GM19240 (cell line): ENCODE measurements around the gene C2CD5.

Source experiments
- DNase-seq: peaks from one replicate; pipeline ENCODE4 v3.0.0; 2011; ENCODE audit warnings: low spot score; ENCODE audit not compliant: insufficient read length

The C2CD5 gene

GRCh38 chr12:22415342-22416309 lies 128.7 kb downstream of the C2CD5 start:
- no peak for DNase-seq

- no peak for DNase-seq
Observed at GRCh38 chr12:22414742-22415141, 129.6 kb downstream of the C2CD5 start.

DNA sequence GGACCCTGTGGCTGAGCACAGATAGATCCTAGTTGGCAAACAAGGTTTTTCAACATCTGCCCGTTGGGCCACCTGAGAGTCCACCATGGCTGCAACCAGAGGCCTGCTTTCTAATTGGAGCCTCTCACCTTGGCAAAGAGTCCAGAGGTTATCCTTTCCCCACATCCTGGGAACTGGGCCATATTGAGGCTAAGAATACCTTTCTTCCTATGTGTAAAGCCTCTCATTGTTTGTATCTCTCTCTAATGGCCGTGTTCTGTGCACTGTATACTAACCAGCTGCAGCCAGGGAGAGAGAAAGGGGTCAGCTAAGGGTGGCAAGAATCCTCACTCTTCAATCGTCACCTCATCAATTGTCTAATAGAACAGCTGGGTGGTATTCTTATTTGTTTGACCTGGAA lies 130.8 kb downstream of the C2CD5 start:
- DNase-seq = no peak

GRCh38 chr12:22412581-22412980 lies 131.8 kb downstream of the C2CD5 start:
- no peak for DNase-seq

DNA sequence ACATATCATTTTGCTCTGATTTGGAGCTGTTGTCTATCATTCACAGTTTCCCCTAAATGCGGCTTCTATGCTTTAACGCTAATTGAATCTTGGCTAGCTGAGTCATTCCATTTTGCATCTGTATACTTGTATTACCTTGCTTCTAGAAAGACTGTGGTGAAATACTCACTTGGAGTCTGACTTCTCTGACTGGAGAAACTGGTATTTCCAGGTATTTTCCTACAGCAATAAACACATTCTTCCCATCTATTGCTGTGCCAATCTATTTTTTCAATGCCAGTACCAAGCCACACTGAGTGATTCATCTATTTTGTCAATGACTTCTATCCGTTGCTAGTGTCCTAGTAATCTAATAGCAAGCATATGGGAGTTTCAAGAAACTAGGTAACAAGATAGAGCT lies 133.9 kb downstream of the C2CD5 start:
- no peak for DNase-seq

- DNase-seq = peak; percentile 6
Observed at GRCh38 chr12:22409377-22410164, 134.8 kb downstream of the C2CD5 start.

- DNase-seq = no peak
Observed at GRCh38 chr12:22408610-22409376, 135.5 kb downstream of the C2CD5 start.

DNA sequence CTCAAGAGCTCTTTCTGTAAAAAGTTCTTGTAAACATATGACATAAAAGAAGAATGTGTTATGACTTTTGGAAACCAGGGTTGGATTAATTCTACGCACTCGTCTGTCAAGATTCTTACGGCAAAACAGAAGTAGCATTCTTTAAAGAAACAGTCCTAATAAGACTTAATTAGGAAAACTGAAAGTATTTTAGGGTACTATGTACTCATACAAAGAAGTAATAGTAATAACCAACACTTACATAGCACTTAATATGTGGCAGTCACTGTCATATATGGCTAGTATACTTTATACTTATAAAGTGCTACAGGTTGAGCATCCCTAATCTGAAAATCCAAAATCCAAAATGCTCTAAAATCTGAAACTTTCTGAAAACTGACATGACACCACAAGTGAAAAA lies 136.9 kb downstream of the C2CD5 start:
- no peak for DNase-seq

- DNase-seq = no peak
Observed at GRCh38 chr12:22406627-22407026, 137.7 kb downstream of the C2CD5 start.

DNA sequence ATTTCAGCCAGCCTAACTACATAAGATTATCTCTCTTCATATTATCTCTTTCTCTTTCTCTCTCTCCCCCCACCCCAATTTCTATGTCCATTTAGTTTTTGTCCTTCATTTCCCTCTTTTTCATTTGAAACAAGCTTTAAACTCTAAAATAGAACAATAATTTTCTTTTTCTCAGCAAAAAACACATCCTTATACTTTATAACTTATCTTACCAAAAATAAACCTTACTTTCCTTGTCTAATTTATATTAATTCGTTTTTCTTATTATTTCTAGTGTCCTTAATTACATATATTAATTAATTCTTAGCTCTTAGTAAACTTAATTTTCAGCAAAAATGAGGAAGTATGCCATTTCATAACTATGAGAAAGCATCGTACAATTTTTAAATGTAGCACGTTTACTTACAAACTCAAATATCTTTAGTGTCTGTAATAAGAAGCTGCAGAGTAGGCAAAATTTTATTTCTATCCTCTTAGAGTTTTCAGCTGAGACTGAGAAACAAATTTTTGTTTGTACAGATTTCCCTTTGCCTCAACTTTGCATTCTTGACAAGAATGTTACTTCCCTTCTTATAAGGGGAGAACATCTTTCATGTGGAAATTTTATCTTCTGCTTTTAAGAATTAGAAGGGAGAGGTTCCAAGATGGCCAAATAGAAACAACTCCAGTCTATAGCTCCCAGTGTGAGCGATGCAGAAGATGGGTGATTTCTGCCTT lies 144.7 kb downstream of the C2CD5 start:
- DNase-seq = no peak
